ENCODE data around the gene TJP1.

The TJP1 gene

GRCh38 chr15:29859973-29860715 is 37.9 kb upstream of the TJP1 start:
- H3K27me3 ChIP-seq (ENCODE audit: control insufficient read depth, insufficient read depth, low read length, poor library complexity, severe bottlenecking), result no peaks in the 10 kb centered on the region
- no peaks in the 10 kb centered on the region for H3K9me3 ChIP-seq (ENCODE audit: control insufficient read depth, low read length)
- no peak overlapping the region for H3K27ac ChIP-seq (ENCODE audit: insufficient read depth, low read depth, low read length, poor library complexity, severe bottlenecking)
- no peak overlapping the region for H3K4me3 ChIP-seq (ENCODE audit: insufficient read depth, low read depth, low read length)
- H3K36me3 ChIP-seq (ENCODE audit: control insufficient read depth, insufficient read depth, low read length), result no peaks in the 10 kb centered on the region
- no peaks in the 10 kb centered on the region for H3K4me1 ChIP-seq (ENCODE audit: control insufficient read depth, insufficient read depth, low read length)
- WGBS, 2 experiments, result 93 to 94% methylated on average over 4 of the region's 4 CpGs

GRCh38 chr15:29859293-29859692 is 37.0 kb upstream of the TJP1 start:
- H3K27ac ChIP-seq (ENCODE audit: insufficient read depth, low read depth, low read length, poor library complexity, severe bottlenecking), result no peak overlapping the region
- no peak overlapping the region for H3K4me3 ChIP-seq (ENCODE audit: insufficient read depth, low read depth, low read length)
- H3K4me1 ChIP-seq (ENCODE audit: control insufficient read depth, insufficient read depth, low read length), result no peaks in the 10 kb centered on the region
- no peaks in the 10 kb centered on the region for H3K36me3 ChIP-seq (ENCODE audit: control insufficient read depth, insufficient read depth, low read length)
- no peaks in the 10 kb centered on the region for H3K27me3 ChIP-seq (ENCODE audit: control insufficient read depth, insufficient read depth, low read length, poor library complexity, severe bottlenecking)
- 91 to 92% methylated on average over 4 of the region's 4 CpGs for WGBS, 2 experiments
- no peaks in the 10 kb centered on the region for H3K9me3 ChIP-seq (ENCODE audit: control insufficient read depth, low read length)

GRCh38 chr15:29857221-29857789 is 35.0 kb upstream of the TJP1 start:
- Histone ChIP-seq H3K4me3 (ENCODE audit: insufficient read depth, low read depth, low read length) (no peak overlapping the region), H3K27me3 (ENCODE audit: control insufficient read depth, insufficient read depth, low read length, poor library complexity, severe bottlenecking) (no peaks in the 10 kb centered on the region), H3K9me3 (ENCODE audit: control insufficient read depth, low read length) (no peaks in the 10 kb centered on the region), H3K36me3 (ENCODE audit: control insufficient read depth, insufficient read depth, low read length) (no peaks in the 10 kb centered on the region), H3K27ac (ENCODE audit: insufficient read depth, low read depth, low read length, poor library complexity, severe bottlenecking) (no peak overlapping the region), H3K4me1 (ENCODE audit: control insufficient read depth, insufficient read depth, low read length) (no peaks in the 10 kb centered on the region)
- WGBS, 2 experiments, result 85 to 91% methylated on average over 5 of the region's 5 CpGs

GRCh38 chr15:29854413-29854812 is 32.1 kb upstream of the TJP1 start:
- no peak overlapping the region for H3K27ac ChIP-seq (ENCODE audit: insufficient read depth, low read depth, low read length, poor library complexity, severe bottlenecking)
- WGBS, 2 experiments, result 85 to 91% methylated on average over 6 of the region's 6 CpGs
- no peak overlapping the region for H3K4me3 ChIP-seq (ENCODE audit: insufficient read depth, low read depth, low read length)

GRCh38 chr15:29853211-29853987 is 31.1 kb upstream of the TJP1 start:
- no peaks in the 10 kb centered on the region for H3K27me3 ChIP-seq (ENCODE audit: control insufficient read depth, insufficient read depth, low read length, poor library complexity, severe bottlenecking)
- 94 to 95% methylated on average over 8 of the region's 8 CpGs for WGBS, 2 experiments

More at GRCh38 chr15:29854413-29854812, 32.1 kb upstream of the TJP1 start:
- Histone ChIP-seq H3K27me3 (ENCODE audit: control insufficient read depth, insufficient read depth, low read length, poor library complexity, severe bottlenecking) (no peaks in the 10 kb centered on the region), H3K36me3 (ENCODE audit: control insufficient read depth, insufficient read depth, low read length) (no peaks in the 10 kb centered on the region), H3K4me1 (ENCODE audit: control insufficient read depth, insufficient read depth, low read length) (no peaks in the 10 kb centered on the region), H3K9me3 (ENCODE audit: control insufficient read depth, low read length) (no peaks in the 10 kb centered on the region)

GRCh38 chr15:29852201-29852600 is 29.9 kb upstream of the TJP1 start:
- H3K4me1 ChIP-seq (ENCODE audit: control insufficient read depth, insufficient read depth, low read length), result no peaks in the 10 kb centered on the region
- no peaks in the 10 kb centered on the region for H3K9me3 ChIP-seq (ENCODE audit: control insufficient read depth, low read length)
- no peaks in the 10 kb centered on the region for H3K27me3 ChIP-seq (ENCODE audit: control insufficient read depth, insufficient read depth, low read length, poor library complexity, severe bottlenecking)
- H3K27ac ChIP-seq (ENCODE audit: insufficient read depth, low read depth, low read length, poor library complexity, severe bottlenecking), result no peak overlapping the region
- WGBS, 2 experiments, result 91 to 95% methylated on average over 3 of the region's 3 CpGs
- no peak overlapping the region for H3K4me3 ChIP-seq (ENCODE audit: insufficient read depth, low read depth, low read length)
- no peaks in the 10 kb centered on the region for H3K36me3 ChIP-seq (ENCODE audit: control insufficient read depth, insufficient read depth, low read length)

More at GRCh38 chr15:29853211-29853987, 31.1 kb upstream of the TJP1 start:
- H3K4me3 ChIP-seq (ENCODE audit: insufficient read depth, low read depth, low read length), result no peak overlapping the region
- no peaks in the 10 kb centered on the region for H3K36me3 ChIP-seq (ENCODE audit: control insufficient read depth, insufficient read depth, low read length)
- no peaks in the 10 kb centered on the region for H3K4me1 ChIP-seq (ENCODE audit: control insufficient read depth, insufficient read depth, low read length)
- H3K27ac ChIP-seq (ENCODE audit: insufficient read depth, low read depth, low read length, poor library complexity, severe bottlenecking), result no peak overlapping the region
- H3K9me3 ChIP-seq (ENCODE audit: control insufficient read depth, low read length), result no peaks in the 10 kb centered on the region

- Histone ChIP-seq H3K27me3 (ENCODE audit: control insufficient read depth, insufficient read depth, low read length, poor library complexity, severe bottlenecking) (no peaks in the 10 kb centered on the region), H3K36me3 (ENCODE audit: control insufficient read depth, insufficient read depth, low read length) (no peaks in the 10 kb centered on the region), H3K4me1 (ENCODE audit: control insufficient read depth, insufficient read depth, low read length) (no peaks in the 10 kb centered on the region), H3K9me3 (ENCODE audit: control insufficient read depth, low read length) (no peaks in the 10 kb centered on the region), H3K4me3 (ENCODE audit: insufficient read depth, low read depth, low read length) (no peak overlapping the region), H3K27ac (ENCODE audit: insufficient read depth, low read depth, low read length, poor library complexity, severe bottlenecking) (no peak overlapping the region)
- 95 to 96% methylated on average over 7 of the region's 7 CpGs for WGBS, 2 experiments
These were observed 27.4 kb upstream of the TJP1 start for GRCh38 chr15:29849716-29850115.

- Histone ChIP-seq H3K4me1 (ENCODE audit: control insufficient read depth, insufficient read depth, low read length) (no peaks in the 10 kb centered on the region), H3K27ac (ENCODE audit: insufficient read depth, low read depth, low read length, poor library complexity, severe bottlenecking) (no peak overlapping the region), H3K36me3 (ENCODE audit: control insufficient read depth, insufficient read depth, low read length) (no peaks in the 10 kb centered on the region), H3K4me3 (ENCODE audit: insufficient read depth, low read depth, low read length) (no peak overlapping the region), H3K9me3 (ENCODE audit: control insufficient read depth, low read length) (no peaks in the 10 kb centered on the region), H3K27me3 (ENCODE audit: control insufficient read depth, insufficient read depth, low read length, poor library complexity, severe bottlenecking) (no peaks in the 10 kb centered on the region)
- WGBS, 2 experiments, result no CpG with 5 or more reads among the region's 1 CpG
These were observed 26.9 kb upstream of the TJP1 start for GRCh38 chr15:29849218-29849617.

GRCh38 chr15:29844290-29844903 is 22.1 kb upstream of the TJP1 start:
- Histone ChIP-seq H3K4me1 (ENCODE audit: control insufficient read depth, insufficient read depth, low read length) (no peaks in the 10 kb centered on the region), H3K36me3 (ENCODE audit: control insufficient read depth, insufficient read depth, low read length) (no peaks in the 10 kb centered on the region), H3K4me3 (ENCODE audit: insufficient read depth, low read depth, low read length) (no peak overlapping the region), H3K9me3 (ENCODE audit: control insufficient read depth, low read length) (no peaks in the 10 kb centered on the region), H3K27ac (ENCODE audit: insufficient read depth, low read depth, low read length, poor library complexity, severe bottlenecking) (no peak overlapping the region), H3K27me3 (ENCODE audit: control insufficient read depth, insufficient read depth, low read length, poor library complexity, severe bottlenecking) (no peaks in the 10 kb centered on the region)
- WGBS, 2 experiments, result 91 to 96% methylated on average over 5 of the region's 5 CpGs

GRCh38 chr15:29842290-29842689 is 20.0 kb upstream of the TJP1 start:
- no peak overlapping the region for H3K27ac ChIP-seq (ENCODE audit: insufficient read depth, low read depth, low read length, poor library complexity, severe bottlenecking)

More at GRCh38 chr15:29842290-29842689, 20.0 kb upstream of the TJP1 start:
- Histone ChIP-seq H3K4me3 (ENCODE audit: insufficient read depth, low read depth, low read length) (no peak overlapping the region), H3K27me3 (ENCODE audit: control insufficient read depth, insufficient read depth, low read length, poor library complexity, severe bottlenecking) (no peaks in the 10 kb centered on the region), H3K4me1 (ENCODE audit: control insufficient read depth, insufficient read depth, low read length) (no peaks in the 10 kb centered on the region), H3K9me3 (ENCODE audit: control insufficient read depth, low read length) (no peaks in the 10 kb centered on the region), H3K36me3 (ENCODE audit: control insufficient read depth, insufficient read depth, low read length) (no peaks in the 10 kb centered on the region)
- 85 to 96% methylated on average over 5 of the region's 5 CpGs for WGBS, 2 experiments

Measured in ectodermal cell (in vitro differentiated cells).